ENCODE measurements around the gene MYO5A.

GRCh38 chr15:52546031-52546751, 17.5 kb upstream of the MYO5A start:
- no peak for TF ChIP-seq CTCF (IDR thresholded peaks at IDR 0.05; ENCODE audit: low read length)
- no peak for TF ChIP-seq EZH2phosphoT487 (IDR thresholded peaks at IDR 0.05; ENCODE audit: low read length)

Measured in MM.1S (cell line).